Gastroesophageal sphincter (tissue), 4 donors: ENCODE data around the gene UBE2D4. TPM values are rescaled to one million over a fixed set of nuclear protein-coding genes. Genes with fewer than 3 reads are reported as not detected.

Source experiments
- ATAC-seq: fragments of 150-250 bp; one replicate; pipeline ENCODE4 v1.9.1; 2016; ENCODE audit warnings: mild to moderate bottlenecking, moderate library complexity
- H3K27ac ChIP-seq, 4 donors: fragments of 200-600 bp; sonication (generic) in 3 of 4; 1 replicate in 3 of 4; 2 replicates in 1 of 4; pipeline ENCODE4 v1.5.1; 2016 to 2019
- H3K27me3 ChIP-seq: fragments of 200-600 bp; sonication (generic); one replicate; pipeline ENCODE4 v1.5.1; 2019
- H3K36me3 ChIP-seq, 2 donors: fragments of 200-600 bp; sonication (generic); one replicate each; pipeline ENCODE4 v1.5.1; 2019; ENCODE audit warnings: control low read depth in 1 of 2
- H3K4me1 ChIP-seq, 3 donors: fragments of 200-600 bp; sonication (generic); 1 replicate in 2 of 3; 2 replicates in 1 of 3; pipeline ENCODE4 v1.5.1; 2016 to 2019; ENCODE audit warnings: control low read depth in 2 of 3
- H3K4me3 ChIP-seq, 2 donors: fragments of 200-600 bp; sonication (generic); one replicate each; pipeline ENCODE4 v1.5.1; 2019; ENCODE audit warnings: mild to moderate bottlenecking in 1 of 2, moderate library complexity in 1 of 2
- H3K9me3 ChIP-seq, 3 donors: fragments of 200-600 bp; sonication (generic); one replicate each; pipeline ENCODE4 v1.5.1; 2017 to 2019; ENCODE audit warnings: control low read depth in 2 of 3
- CTCF ChIP-seq, 4 experiments: fragments of 200-600 bp in 2 of 4; fragments of 450-650 bp in 2 of 4; sonication (generic) in 1 of 4; IDR thresholded peaks; one replicate each; pipeline ENCODE4 v1.5.1; 2017 to 2019; ENCODE audit warnings: antibody characterized with exemption in 4 of 4, mild to moderate bottlenecking in 2 of 4, moderate library complexity in 2 of 4
- EP300 ChIP-seq: sonication (generic); formaldehyde crosslinking; IDR thresholded peaks from one replicate; pipeline ENCODE4 v1.6.1; 2017; ENCODE audit warnings: antibody characterized with exemption, mild to moderate bottlenecking
- POLR2A ChIP-seq, 2 donors: fragments of 450-650 bp; IDR thresholded peaks; one replicate each; pipeline ENCODE4 v1.6.1; 2017; ENCODE audit warnings: antibody characterized with exemption in 2 of 2, mild to moderate bottlenecking in 2 of 2, moderate library complexity in 1 of 2
- POLR2AphosphoS5 ChIP-seq: sonication (generic); formaldehyde crosslinking; IDR thresholded peaks from one replicate; pipeline ENCODE4 v1.6.1; 2017; ENCODE audit warnings: antibody characterized with exemption
- WGBS, 2 donors: methylation state at CpG; one replicate each; pipeline ENCODE4 v1.1.5; 2018; ENCODE audit warnings: low coverage in 1 of 2; 5-methylcytosine and 5-hydroxymethylcytosine counted together
- total RNA-seq, 4 donors: library from RNA; depleted of rRNA; stranded (reverse); fragments of >200 nt; gene quantifications; one replicate each; pipeline ENCODE4 v1.1.0, GENCODE V29; 2016

Gene UBE2D4
- total RNA-seq, 4 donors from 2014 or later, result 22.7 to 38.3 (median 28.5) TPM

- WGBS, 2 donors, result 24 to 31% methylated on average over 2 of the region's 2 CpGs
- H3K27me3 ChIP-seq, result no peaks in the 10 kb centered on the region
- ATAC-seq, result no peak
- H3K4me3 ChIP-seq, result no peak overlapping the region
- TF ChIP-seq EP300, result no peak
- TF ChIP-seq POLR2A (IDR thresholded peaks at IDR 0.05), result no peak
- no peak for TF ChIP-seq CTCF (IDR thresholded peaks at IDR 0.05)
- no peaks in the 10 kb centered on the region for H3K9me3 ChIP-seq
- H3K27ac ChIP-seq, result peak overlapping the region in 2 of 4 donors; percentile 12 to 13
- peaks cover 0 to 11% (median 0%) of the 10 kb centered on the region in 3 donors for H3K4me1 ChIP-seq
- H3K36me3 ChIP-seq, result peaks cover 0 to 93% of the 10 kb centered on the region in 2 donors
Measured at GRCh38 chr7:43879477-43879876, 46.8 kb upstream of the UBE2D4 start.

GRCh38 chr7:43880596-43880995, 45.6 kb upstream of the UBE2D4 start:
- 28 to 50% methylated on average over 1 to 3 of the region's 5 CpGs for WGBS, 2 donors
- ATAC-seq, result no peak

GRCh38 chr7:43884209-43884608, 42.0 kb upstream of the UBE2D4 start:
- Histone ChIP-seq H3K27ac (no peak overlapping the region), H3K36me3 (peaks cover 0 to 75% of the 10 kb centered on the region in 2 donors), H3K9me3 (no peaks in the 10 kb centered on the region), H3K27me3 (no peaks in the 10 kb centered on the region), H3K4me1 (peaks cover 0 to 15% (median under 1%) of the 10 kb centered on the region in 3 donors), H3K4me3 (no peak overlapping the region)
- ATAC-seq, result no peak
- 58 to 83% methylated on average over 2 to 3 of the region's 4 CpGs for WGBS, 2 donors
- TF ChIP-seq CTCF (IDR thresholded peaks at IDR 0.05) (no peak), EP300 (no peak), POLR2A (IDR thresholded peaks at IDR 0.05) (no peak), POLR2AphosphoS5 (no peak)

More at GRCh38 chr7:43880596-43880995, 45.6 kb upstream of the UBE2D4 start:
- TF ChIP-seq CTCF (IDR thresholded peaks at IDR 0.05) (no peak), POLR2A (IDR thresholded peaks at IDR 0.05) (no peak), POLR2AphosphoS5 (no peak), EP300 (no peak)
- Histone ChIP-seq H3K36me3 (peaks cover 0 to 93% of the 10 kb centered on the region in 2 donors), H3K4me1 (peaks cover 0 to 11% (median 0%) of the 10 kb centered on the region in 3 donors), H3K9me3 (no peaks in the 10 kb centered on the region), H3K4me3 (no peak overlapping the region), H3K27ac (no peak overlapping the region), H3K27me3 (no peaks in the 10 kb centered on the region)

DNA sequence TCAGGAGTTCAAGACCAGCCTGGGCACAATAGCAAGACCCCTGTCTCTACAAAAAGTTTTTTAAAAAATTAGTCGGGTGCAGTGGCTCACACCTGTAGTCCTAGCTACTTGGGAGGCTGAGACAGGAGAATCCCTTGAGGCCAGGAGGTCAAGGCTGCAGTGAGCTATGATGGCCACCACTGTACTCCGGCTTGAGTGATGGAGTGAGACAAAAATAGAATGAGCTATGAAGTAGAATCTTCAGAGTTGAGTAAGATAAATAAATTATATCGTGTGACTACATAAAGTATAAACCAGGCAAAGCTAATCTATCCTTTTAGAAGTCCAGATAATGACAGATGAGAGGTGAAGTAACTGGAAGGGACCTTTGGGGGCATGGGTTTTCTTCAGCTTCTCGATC, 41.6 kb upstream of the UBE2D4 start:
- H3K27ac ChIP-seq, result no peak overlapping the region
- no peaks in the 10 kb centered on the region for H3K9me3 ChIP-seq
- WGBS, 2 donors, result 59 to 88% methylated on average over 1 to 4 of the region's 4 CpGs
- no peaks in the 10 kb centered on the region for H3K27me3 ChIP-seq
- TF ChIP-seq EP300 (no peak), POLR2AphosphoS5 (no peak), POLR2A (IDR thresholded peaks at IDR 0.05) (no peak), CTCF (IDR thresholded peaks at IDR 0.05) (no peak)
- peaks cover 0 to 71% of the 10 kb centered on the region in 2 donors for H3K36me3 ChIP-seq
- peaks cover 0 to 16% (median 5%) of the 10 kb centered on the region in 3 donors for H3K4me1 ChIP-seq
- ATAC-seq, result no peak
- H3K4me3 ChIP-seq, result no peak overlapping the region
